ENCODE data around the gene TREH.

Gene TREH

DNA sequence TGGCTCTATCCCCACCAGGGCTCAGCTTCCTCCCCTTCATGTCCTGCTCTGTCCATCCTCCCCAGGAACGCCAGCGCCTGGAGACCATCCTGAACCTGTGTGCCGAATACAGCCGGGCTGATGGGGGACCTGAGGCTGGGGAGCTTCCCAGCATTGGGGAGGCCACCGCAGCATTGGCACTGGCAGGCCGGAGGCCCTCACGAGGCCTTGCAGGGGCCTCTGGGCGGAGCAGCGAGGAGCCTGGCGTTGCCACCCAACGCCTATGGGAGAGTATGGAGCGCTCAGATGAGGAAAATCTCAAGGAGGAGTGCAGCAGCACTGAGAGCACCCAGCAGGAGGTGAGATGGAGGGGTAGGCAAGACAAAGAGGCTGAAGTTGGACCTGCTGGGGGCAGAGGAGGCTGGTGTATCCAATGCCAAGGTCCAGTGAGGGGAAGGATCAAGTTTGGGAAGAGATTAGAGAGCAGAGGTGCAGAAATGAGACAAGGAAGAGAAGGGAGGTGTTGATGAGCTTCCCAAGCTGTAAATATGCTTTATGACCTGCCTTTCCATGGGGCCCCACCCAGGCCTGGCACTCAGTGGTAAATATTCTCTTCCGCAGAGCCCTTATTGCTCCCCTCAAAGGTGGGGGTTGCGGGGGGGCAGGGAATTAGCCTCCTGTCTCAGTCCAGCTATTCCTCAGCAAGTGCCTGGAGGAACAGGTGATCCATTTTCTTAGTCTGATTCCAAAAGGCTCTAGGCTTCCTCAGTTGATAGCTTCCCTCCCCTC, 48.1 kb downstream of the TREH start:
- Histone ChIP-seq H3K27me3 (ENCODE audit: control insufficient read depth, insufficient read depth, low read length) (no peaks in the 10 kb centered on the region), H3K9ac (ENCODE audit: low read depth, low read length) (no peak overlapping the region), H3K4me3 (ENCODE audit: low read depth, low read length) (no peak overlapping the region), H3K9me3 (ENCODE audit: control insufficient read depth, insufficient read depth, low read length) (no peaks in the 10 kb centered on the region), H3K4me1 (ENCODE audit: control insufficient read depth, insufficient read depth, low read length) (peaks cover 18% of the 10 kb centered on the region), H3K36me3 (ENCODE audit: control insufficient read depth, insufficient read depth, low read length) (peaks cover 29% of the 10 kb centered on the region)

DNA sequence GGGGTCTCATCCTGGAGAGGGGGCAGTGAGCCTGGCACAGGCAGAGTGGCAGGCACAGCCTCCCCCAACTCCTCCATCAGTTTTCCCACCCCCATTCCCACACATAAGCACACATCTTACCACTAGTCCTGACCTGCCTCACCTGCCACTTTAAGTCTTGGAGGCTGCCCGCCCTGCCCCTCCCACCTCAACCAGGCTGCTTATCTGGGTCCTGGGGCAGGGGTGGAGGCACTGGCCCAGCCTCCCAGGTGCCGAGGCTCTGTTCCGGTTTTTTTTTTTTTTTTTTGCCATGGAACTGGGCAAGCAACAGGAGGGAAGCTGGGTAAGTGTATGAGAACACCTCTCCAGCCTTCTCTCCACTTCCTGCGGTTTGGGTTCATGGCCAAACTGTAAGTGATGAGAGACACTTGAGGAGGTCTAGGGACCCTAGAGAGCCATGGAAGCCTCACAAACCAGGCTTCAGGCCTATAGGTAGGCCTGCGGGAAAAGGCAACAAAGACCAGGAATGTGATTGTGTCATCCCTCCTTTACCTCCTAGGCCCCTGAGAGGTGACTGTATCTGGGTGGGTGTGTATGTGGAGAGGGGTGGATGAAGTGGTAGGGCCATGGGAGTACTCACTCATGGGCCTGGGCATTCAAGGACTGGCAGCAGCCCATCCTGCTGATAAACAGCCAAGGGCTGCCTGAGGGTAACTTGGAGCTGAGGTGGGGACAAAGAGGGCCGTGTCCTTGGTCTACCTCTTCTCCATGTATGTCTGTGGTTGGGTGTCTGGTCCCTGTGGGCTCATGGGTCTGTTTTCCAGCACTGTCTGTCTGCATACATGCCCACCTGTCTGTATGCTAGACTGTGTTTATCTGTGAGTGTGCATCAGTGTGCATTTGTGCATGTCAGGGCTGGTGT, 49.4 kb downstream of the TREH start:
- H3K36me3 ChIP-seq (ENCODE audit: control insufficient read depth, insufficient read depth, low read length), result peaks cover 29% of the 10 kb centered on the region

DNA sequence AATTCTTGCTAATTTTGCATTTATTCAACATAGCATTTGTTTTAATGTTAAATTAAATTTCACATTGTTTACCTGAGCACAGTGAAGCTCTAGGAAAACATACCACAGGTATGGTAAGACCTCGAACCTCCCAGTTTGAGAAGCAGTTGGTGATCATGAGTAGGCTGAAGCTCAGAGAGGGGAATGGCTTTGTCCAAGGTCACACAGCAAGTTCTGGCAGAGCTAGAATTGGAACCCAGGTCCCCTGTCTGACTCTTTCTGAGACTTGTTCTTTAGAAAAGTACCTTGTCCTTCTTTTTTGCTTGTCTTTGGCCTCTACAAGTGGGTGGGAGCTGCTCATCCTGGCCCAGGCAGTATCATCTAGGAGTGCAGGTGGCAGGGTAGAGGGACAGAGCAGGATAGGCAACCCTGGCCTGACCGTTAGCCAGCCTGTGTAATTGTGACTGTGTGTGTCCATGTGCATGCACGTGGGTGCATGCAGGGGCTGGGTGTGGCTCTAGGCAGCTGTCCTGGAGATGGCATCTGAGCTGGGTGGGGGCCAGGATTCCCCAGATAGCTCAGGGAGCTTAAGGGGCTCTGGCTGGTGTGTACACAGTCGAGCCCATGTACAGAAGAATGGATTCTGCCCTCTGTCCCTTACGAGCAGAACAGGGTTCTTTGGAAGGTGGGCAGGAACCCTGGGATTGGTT, 50.4 kb downstream of the TREH start:
- Histone ChIP-seq H3K4me1 (ENCODE audit: control insufficient read depth, insufficient read depth, low read length) (peaks cover 5% of the 10 kb centered on the region), H3K27me3 (ENCODE audit: control insufficient read depth, insufficient read depth, low read length) (no peaks in the 10 kb centered on the region), H3K36me3 (ENCODE audit: control insufficient read depth, insufficient read depth, low read length) (peaks cover 29% of the 10 kb centered on the region), H3K9me3 (ENCODE audit: control insufficient read depth, insufficient read depth, low read length) (no peaks in the 10 kb centered on the region), H3K9ac (ENCODE audit: low read depth, low read length) (no peak overlapping the region), H3K4me3 (ENCODE audit: low read depth, low read length) (no peak overlapping the region)

More for the DNA sequence above, 49.4 kb downstream of the TREH start:
- Histone ChIP-seq H3K9ac (ENCODE audit: low read depth, low read length) (no peak overlapping the region), H3K4me3 (ENCODE audit: low read depth, low read length) (no peak overlapping the region), H3K4me1 (ENCODE audit: control insufficient read depth, insufficient read depth, low read length) (peaks cover 8% of the 10 kb centered on the region), H3K9me3 (ENCODE audit: control insufficient read depth, insufficient read depth, low read length) (no peaks in the 10 kb centered on the region), H3K27me3 (ENCODE audit: control insufficient read depth, insufficient read depth, low read length) (no peaks in the 10 kb centered on the region)

DNA sequence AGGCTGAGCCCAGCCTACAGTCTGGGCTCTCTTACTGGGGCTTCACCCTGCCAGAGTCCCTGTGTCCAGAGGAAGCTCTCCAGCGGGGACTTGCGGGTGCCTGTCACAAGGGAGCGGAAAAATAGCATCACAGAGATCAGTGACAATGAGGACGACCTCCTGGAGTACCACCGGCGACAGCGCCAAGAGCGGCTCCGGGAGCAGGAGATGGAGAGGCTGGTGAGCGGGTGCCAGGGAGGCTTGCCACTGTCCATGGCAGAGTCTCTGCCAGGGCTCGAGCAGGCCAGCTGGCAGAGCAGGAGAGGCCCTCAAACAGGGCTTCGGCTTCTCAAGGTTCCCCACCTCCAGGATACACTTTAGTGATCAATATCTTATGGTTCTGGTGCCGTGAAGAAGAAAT, 51.0 kb downstream of the TREH start:
- H3K36me3 ChIP-seq (ENCODE audit: control insufficient read depth, insufficient read depth, low read length), result peaks cover 29% of the 10 kb centered on the region

DNA sequence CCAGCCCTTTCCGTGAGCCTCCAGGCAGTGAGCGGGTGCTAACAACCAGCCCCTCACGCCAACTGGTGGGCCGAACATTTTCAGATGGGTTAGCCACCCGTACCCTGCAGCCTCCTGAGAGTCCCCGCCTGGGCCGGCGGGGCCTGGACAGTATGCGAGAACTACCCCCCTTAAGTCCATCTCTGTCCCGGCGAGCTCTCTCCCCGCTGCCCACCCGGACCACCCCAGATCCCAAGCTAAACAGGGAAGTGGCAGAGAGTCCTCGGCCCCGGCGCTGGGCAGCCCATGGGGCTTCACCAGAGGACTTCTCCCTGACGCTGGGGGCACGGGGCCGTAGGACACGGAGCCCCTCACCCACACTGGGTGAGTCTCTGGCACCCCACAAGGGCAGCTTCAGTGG, 51.4 kb downstream of the TREH start:
- Histone ChIP-seq H3K27me3 (ENCODE audit: control insufficient read depth, insufficient read depth, low read length) (no peaks in the 10 kb centered on the region), H3K9me3 (ENCODE audit: control insufficient read depth, insufficient read depth, low read length) (no peaks in the 10 kb centered on the region), H3K4me3 (ENCODE audit: low read depth, low read length) (no peak overlapping the region), H3K36me3 (ENCODE audit: control insufficient read depth, insufficient read depth, low read length) (peaks cover 27% of the 10 kb centered on the region), H3K4me1 (ENCODE audit: control insufficient read depth, insufficient read depth, low read length) (no peaks in the 10 kb centered on the region), H3K9ac (ENCODE audit: low read depth, low read length) (no peak overlapping the region)

More for the DNA sequence above, 51.0 kb downstream of the TREH start:
- Histone ChIP-seq H3K9me3 (ENCODE audit: control insufficient read depth, insufficient read depth, low read length) (no peaks in the 10 kb centered on the region), H3K4me1 (ENCODE audit: control insufficient read depth, insufficient read depth, low read length) (peaks cover 1% of the 10 kb centered on the region), H3K4me3 (ENCODE audit: low read depth, low read length) (no peak overlapping the region), H3K9ac (ENCODE audit: low read depth, low read length) (no peak overlapping the region), H3K27me3 (ENCODE audit: control insufficient read depth, insufficient read depth, low read length) (no peaks in the 10 kb centered on the region)

DNA sequence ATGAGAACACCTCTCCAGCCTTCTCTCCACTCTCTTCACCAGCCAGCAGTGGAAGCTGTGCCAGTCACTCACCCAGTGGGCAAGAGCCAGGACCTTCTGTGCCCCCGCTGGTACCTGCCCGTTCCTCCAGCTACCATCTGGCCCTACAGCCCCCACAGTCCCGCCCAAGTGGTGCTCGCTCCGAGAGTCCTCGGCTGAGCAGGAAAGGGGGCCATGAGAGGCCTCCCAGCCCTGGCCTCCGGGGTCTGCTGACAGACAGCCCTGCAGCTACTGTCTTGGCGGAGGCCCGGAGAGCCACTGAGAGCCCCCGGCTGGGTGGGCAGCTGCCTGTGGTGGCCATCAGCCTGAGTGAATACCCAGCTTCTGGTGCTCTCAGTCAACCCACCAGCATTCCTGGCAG, 51.9 kb downstream of the TREH start:
- Histone ChIP-seq H3K27me3 (ENCODE audit: control insufficient read depth, insufficient read depth, low read length) (no peaks in the 10 kb centered on the region), H3K36me3 (ENCODE audit: control insufficient read depth, insufficient read depth, low read length) (peaks cover 27% of the 10 kb centered on the region)

DNA sequence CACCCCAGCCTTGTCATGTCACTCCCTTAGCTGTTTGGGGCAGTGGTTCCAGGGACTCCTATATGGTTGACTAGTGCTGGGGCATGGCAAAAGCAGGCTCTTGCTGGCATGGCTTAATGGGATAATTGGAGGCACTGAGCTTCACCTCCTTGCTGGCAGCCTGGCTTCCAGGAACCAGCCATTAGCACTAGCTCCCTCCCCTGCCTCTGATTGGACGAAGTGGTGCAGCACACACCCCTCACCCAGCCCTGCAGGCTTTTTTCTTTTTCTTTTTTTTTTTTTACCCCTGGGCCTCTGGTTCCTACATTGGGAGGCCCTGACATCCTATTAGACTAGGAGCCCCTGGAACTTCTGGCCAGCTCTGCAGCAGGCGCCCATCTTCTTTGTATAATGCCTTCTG, 53.5 kb downstream of the TREH start:
- H3K4me1 ChIP-seq (ENCODE audit: control insufficient read depth, insufficient read depth, low read length), result peaks cover 11% of the 10 kb centered on the region
- H3K4me3 ChIP-seq (ENCODE audit: low read depth, low read length), result no peak overlapping the region
- H3K9ac ChIP-seq (ENCODE audit: low read depth, low read length), result no peak overlapping the region
- H3K36me3 ChIP-seq (ENCODE audit: control insufficient read depth, insufficient read depth, low read length), result peaks cover 20% of the 10 kb centered on the region
- H3K27me3 ChIP-seq (ENCODE audit: control insufficient read depth, insufficient read depth, low read length), result no peaks in the 10 kb centered on the region
- H3K9me3 ChIP-seq (ENCODE audit: control insufficient read depth, insufficient read depth, low read length), result no peaks in the 10 kb centered on the region

More for the DNA sequence above, 51.9 kb downstream of the TREH start:
- no peaks in the 10 kb centered on the region for H3K9me3 ChIP-seq (ENCODE audit: control insufficient read depth, insufficient read depth, low read length)
- H3K4me1 ChIP-seq (ENCODE audit: control insufficient read depth, insufficient read depth, low read length), result peaks cover 2% of the 10 kb centered on the region
- H3K4me3 ChIP-seq (ENCODE audit: low read depth, low read length), result no peak overlapping the region
- no peak overlapping the region for H3K9ac ChIP-seq (ENCODE audit: low read depth, low read length)

DNA sequence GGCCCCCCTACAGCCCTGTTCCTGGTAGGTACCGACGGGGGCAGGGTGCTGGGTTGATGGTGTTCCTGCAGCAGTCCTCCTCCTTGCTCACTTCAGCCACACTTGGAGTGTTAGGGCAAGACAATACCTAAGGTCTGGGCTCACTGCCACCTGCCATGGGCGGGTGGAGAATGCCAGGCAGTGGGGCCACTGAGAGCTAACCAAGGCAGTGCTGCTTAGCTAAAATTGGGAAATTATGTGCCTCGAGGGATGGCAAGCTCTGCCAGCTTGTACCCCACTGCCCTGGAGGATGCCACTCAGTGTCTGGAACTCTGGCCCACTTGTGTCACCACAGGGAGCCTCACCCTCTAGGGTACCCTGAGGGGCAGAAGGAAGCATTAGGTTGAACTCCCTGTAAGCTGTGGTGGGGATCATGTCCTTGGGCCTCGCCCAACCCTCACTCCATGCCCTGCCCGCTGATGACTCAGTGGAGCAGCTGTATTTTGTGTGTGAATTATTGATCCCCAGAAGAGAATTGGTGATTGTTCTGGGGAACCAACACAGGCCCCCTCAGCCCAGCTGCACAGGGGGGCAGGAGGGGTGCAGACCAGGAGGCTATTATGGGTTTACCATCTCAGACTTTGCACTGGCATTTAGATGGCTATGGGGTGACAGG, 54.3 kb downstream of the TREH start:
- Histone ChIP-seq H3K4me1 (ENCODE audit: control insufficient read depth, insufficient read depth, low read length) (peaks cover 15% of the 10 kb centered on the region), H3K27me3 (ENCODE audit: control insufficient read depth, insufficient read depth, low read length) (no peaks in the 10 kb centered on the region), H3K9me3 (ENCODE audit: control insufficient read depth, insufficient read depth, low read length) (no peaks in the 10 kb centered on the region), H3K36me3 (ENCODE audit: control insufficient read depth, insufficient read depth, low read length) (peaks cover 20% of the 10 kb centered on the region), H3K4me3 (ENCODE audit: low read depth, low read length) (no peak overlapping the region), H3K9ac (ENCODE audit: low read depth, low read length) (no peak overlapping the region)

DNA sequence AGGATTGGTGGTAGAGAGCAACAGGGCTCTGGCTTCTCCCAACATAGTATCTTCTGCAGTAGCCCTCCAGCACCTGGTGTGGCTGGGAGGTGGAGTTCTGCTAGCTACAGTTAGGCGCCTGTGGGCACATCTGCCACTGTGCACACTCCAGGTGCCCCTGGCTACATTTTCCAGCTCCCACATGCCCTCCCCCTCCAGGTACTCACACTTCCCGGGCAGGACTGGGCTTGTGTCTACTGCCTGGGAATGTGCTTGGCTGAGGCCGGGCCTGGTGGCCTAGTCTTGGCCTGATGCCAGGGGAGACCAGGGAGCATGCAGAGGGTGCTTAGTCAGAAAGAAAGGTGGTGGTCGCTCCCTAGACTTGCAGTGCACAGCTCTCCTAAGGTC, 56.2 kb downstream of the TREH start:
- Histone ChIP-seq H3K4me3 (ENCODE audit: low read depth, low read length) (no peak overlapping the region), H3K9me3 (ENCODE audit: control insufficient read depth, insufficient read depth, low read length) (no peaks in the 10 kb centered on the region), H3K36me3 (ENCODE audit: control insufficient read depth, insufficient read depth, low read length) (peaks cover 8% of the 10 kb centered on the region), H3K4me1 (ENCODE audit: control insufficient read depth, insufficient read depth, low read length) (peaks cover 15% of the 10 kb centered on the region), H3K27me3 (ENCODE audit: control insufficient read depth, insufficient read depth, low read length) (no peaks in the 10 kb centered on the region), H3K9ac (ENCODE audit: low read depth, low read length) (no peak overlapping the region)

DNA sequence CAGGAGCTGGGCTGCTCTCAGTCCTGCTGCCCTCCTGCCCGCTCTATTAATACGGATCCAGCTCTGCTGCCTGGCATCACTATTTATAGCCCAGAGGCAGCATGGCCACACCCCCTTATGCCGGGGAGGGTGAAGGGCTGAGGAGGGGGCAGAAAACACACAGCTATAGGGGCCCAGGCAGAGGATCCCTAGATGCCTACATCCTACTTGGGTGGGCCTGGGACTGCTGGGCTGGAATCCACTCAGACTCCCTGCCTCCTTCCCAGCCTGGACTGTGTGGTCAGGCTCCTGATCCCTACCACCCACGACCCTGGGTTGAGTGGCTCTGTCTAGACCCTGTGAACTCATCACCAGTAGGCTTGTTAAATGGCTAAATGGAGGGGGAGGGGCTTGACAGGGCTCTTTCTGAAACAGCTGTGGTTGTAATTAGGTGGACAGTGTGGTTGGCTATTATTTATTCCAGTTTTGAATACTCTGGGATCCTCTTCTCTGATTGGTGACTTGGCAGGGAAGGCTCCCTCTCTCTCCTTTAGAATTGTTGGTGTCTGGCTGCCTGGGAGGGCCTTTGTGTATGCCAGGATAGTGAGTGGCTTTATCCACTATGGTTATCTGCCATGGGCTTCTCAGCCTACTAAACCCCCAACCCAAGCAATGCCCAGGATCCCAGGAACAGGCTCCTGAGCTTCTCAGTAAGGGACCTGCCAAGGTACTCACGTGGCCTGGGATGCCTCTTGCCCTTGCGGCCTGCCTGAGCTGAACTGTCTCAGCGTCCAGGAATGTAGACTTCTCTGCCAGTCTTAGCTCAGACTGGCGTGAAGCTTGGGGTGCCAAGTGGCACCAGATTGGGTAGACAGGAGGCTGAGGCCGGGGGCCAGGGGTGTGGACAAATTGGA, 56.8 kb downstream of the TREH start:
- Histone ChIP-seq H3K36me3 (ENCODE audit: control insufficient read depth, insufficient read depth, low read length) (peaks cover 6% of the 10 kb centered on the region), H3K9ac (ENCODE audit: low read depth, low read length) (no peak overlapping the region), H3K4me3 (ENCODE audit: low read depth, low read length) (peak overlapping the region; percentile 60), H3K9me3 (ENCODE audit: control insufficient read depth, insufficient read depth, low read length) (no peaks in the 10 kb centered on the region), H3K27me3 (ENCODE audit: control insufficient read depth, insufficient read depth, low read length) (no peaks in the 10 kb centered on the region), H3K4me1 (ENCODE audit: control insufficient read depth, insufficient read depth, low read length) (peaks cover 17% of the 10 kb centered on the region)
